ENCODE data around the gene ANKDD1B.
A peak's percentile ranks its signal among the peaks of the same experiment; 100 is the strongest.

ANKDD1B gene

GRCh38 chr5:75717082-75717922 is 106.0 kb downstream of the ANKDD1B start, which contains the start of gene POC5:
POC5 (minus strand) TSS chr5:75717437; CDS start chr5:75712937, 4,500 bp downstream.
- TF ChIP-seq CTCF (IDR thresholded peaks at IDR 0.05; ENCODE audit: low read depth, low read length): no peak
- H3K4me3 ChIP-seq (ENCODE audit: low read depth, low read length): peak within 1 kb of the TSS; percentile 95
- in situ Hi-C loops (cut with HindIII; ENCODE audit: low sequenced_read_pairs): no loop called here
- DNase-seq (ENCODE audit: low read depth, low spot score): peak; percentile 97

GRCh38 chr5:75720882-75721281 is 109.6 kb downstream of the ANKDD1B start:
- no peak overlapping the region for H3K4me3 ChIP-seq (ENCODE audit: low read depth, low read length)
- in situ Hi-C loops (cut with HindIII; ENCODE audit: low sequenced_read_pairs): no loop called here
- DNase-seq (ENCODE audit: low read depth, low spot score): no peak
- no peak for TF ChIP-seq CTCF (IDR thresholded peaks at IDR 0.05; ENCODE audit: low read depth, low read length)

All from astrocyte of the spinal cord (primary cell).